Kidney capillary endothelial cell (primary cell): Measurements from ENCODE around the gene RFPL3.
A peak's percentile ranks its signal among the peaks of the same experiment; 100 is the strongest.
"Not testable (repeated sequence)": the region's sequence is repeated elsewhere in the genome, so short reads cannot be mapped to it uniquely, and the experiment has no call there.

Source experiments
- DNase-seq: peaks from one replicate; pipeline ENCODE4 v3.0.0-alpha.2; 2018; ENCODE audit warnings: low spot score

The RFPL3 gene

DNA sequence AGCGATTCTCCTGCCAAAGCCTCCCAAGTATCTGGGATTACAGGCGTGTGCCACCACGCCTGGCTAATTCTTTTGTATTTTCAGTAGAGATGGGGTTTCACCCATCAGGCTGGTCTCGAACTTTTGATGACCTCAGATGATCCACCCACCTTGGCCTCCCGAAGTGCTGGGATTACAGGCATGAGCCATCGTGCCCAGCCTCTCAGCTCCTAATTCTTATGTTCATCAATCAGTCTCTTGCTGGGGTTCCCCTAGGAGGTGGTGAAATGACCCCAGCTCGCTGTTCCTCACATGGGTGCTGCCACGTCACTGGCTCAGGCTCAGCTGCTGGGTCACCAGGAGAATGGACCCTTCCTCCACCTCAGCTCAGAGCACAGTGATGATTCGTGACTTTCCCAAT lies at the start of gene RFPL3:
Gene RFPL3 (plus strand): TSS at position 301 of the 400 bp plus-strand sequence. CDS start 205 bp downstream, outside the sequence.
- DNase-seq: not testable (repeated sequence)

DNA sequence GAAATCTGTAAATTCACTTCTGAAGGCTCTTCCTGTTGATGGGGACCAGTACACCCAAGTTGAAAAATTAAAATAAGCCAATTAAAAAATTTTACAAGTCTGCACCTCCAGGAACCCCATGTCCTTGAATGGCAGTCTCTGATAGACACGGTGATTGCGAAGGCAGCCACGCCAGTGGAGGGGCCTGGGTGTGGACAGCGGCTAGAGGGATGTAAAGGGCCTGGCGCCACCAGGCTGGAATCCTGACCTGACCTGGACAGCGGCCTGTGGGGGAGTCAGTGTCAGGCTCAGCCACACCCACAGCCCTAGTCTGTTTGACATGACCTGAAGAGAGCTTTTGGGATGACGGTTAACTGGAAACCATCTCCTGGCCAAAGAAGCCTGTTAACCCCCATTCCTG lies 49.5 kb upstream of the RFPL3 start:
- DNase-seq: no peak

DNA sequence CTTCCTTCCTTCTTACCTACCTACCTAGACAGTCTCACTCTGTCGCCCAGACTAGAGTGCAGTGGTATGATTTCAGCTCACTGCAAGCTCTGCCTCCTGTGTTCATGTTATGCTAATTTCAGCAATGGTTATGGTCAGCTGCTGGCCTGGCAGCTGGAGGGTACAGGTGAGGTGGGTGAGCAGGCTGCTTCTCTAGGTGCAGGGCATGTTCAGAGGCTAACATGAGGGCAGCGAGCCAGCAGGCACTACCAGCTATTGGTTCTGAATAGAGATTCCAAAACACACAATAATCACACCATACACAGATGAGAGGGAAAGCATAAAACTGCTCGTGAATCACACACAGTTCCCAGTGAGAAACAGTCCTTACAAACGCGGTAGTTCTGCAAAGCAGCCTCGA lies 48.7 kb upstream of the RFPL3 start:
- no peak for DNase-seq

DNA sequence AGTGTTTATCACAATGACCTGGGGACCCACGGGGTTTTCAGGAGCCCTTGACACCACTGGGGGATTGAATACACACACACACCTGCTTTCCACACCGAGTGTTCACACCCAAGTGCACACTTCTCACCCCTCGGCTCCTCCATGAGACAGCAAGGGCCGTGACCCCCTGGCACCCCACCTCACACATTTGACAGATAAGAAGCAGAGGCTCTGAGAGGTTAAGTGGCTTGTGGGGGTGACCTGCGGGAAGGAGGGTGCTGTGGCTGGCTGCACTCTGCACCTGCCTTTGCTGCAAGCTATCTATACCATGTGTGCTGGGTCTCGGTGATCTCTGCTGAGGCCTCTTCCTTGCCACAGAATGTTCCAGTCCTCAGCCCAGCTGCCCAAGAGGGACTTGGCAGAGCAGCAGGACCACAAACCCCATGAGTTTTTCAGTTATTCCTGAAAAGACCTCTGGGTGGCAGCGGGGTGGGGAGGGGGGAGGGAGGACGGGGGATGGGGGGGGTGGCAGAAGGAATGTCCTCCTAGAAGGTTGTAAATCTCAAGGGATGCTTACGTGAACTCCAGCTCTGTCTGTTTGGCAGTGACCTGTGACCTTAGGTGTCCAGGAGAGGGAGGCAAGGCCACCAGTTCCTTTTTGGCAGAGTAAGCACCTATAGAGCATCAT lies 47.9 kb upstream of the RFPL3 start:
- no peak for DNase-seq

DNA sequence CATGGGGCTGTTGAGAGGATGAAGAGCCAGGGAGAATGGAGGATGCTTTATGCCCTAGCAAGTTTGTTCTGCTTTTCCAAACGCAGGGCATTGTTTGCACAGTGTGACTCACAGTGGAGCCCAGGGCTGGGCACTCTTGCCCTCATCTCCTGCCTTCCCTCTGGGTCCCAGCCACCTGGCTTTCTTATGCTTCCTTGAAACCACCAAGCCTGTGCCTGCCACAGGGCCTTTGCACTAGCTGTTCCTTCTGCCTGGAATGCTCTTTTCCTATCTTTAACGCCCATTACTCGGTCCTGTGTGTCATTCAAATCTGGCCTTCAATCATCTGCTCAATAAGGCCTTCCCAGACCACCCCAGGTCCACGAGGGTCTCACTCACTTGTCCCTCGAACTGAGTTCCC lies 46.9 kb upstream of the RFPL3 start:
- DNase-seq: no peak

DNA sequence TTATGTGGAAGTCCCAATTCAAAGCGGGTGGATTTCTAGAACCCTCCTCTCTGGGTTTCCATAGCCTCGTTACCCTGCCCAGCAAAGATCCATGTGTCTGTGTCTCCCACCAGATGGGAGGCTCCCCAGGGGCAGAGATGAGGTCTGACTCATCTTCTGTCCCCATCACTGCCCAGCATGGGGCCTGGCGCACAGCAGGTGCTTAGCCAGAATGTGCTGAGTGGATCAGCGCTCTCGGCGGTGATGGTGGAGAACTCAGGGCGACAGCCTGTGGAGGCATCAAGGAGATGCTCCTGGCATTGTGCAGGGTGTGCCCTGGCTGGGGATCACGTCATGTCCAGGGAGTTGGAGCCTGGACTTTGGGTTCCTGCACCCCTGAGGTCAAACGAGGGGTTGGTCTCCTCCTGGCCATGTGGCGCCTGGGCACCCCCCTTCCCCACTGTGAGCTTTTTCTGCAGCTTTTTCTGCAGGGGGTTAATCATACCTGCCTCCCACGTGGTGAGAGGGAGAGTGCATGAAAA lies 46.1 kb upstream of the RFPL3 start:
- no peak for DNase-seq

DNA sequence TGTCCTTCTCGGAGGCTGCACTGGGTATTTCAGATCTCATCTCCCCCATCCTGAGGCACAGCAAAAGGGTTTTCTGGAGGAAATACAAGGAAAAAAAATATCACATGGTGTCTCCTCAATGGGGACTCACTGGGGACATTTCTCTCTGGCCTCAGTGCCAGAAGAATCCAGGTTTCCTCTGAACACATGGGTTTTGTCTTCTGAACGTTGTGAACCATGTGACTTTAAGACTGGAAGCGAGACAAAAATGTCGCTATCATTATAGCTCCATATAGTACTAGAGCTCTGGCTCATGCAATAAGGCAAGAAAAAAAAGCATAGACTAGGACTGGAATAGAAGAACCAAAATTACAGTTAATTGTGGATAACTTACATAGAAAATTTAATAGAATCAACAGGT lies 44.9 kb upstream of the RFPL3 start:
- no peak for DNase-seq

DNA sequence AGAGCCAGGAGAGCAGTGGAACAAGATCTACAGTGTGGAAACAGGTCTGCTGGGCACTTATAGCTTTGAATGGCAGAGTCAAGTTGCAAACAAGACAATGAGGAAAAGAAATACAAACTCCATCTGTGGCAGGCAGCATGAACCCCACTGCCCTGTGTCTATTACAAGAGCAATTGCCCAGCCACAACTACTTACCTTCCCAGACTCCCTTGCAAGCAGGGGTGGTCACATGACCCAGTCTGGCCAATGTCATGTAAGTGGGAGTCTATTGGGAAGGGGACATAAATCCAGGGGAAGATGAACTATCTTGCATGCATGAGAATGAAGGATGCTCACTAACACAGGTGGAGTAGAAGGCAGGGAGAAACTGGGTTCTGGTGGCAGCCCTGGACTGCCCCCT lies 44.1 kb upstream of the RFPL3 start:
- DNase-seq: no peak

DNA sequence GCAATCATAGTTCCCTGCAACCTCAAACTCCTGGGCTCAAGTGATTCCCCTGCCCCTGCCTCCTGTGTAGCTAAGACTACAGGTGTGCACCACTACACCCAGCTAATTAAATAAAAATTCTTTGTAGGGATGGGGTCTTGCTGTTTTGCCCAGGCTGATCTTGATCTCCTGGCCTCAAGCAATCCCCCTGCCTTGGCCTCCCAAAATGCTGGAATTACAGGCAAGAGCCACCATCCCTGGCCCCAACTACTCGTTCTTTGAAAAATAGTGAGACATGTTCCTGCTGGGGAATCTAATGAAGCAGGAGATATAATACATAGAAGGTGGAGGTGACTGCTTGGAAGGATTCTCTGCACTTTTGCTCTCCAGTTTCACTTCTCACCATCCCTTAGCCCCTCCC lies 40.1 kb upstream of the RFPL3 start:
- DNase-seq: no peak

DNA sequence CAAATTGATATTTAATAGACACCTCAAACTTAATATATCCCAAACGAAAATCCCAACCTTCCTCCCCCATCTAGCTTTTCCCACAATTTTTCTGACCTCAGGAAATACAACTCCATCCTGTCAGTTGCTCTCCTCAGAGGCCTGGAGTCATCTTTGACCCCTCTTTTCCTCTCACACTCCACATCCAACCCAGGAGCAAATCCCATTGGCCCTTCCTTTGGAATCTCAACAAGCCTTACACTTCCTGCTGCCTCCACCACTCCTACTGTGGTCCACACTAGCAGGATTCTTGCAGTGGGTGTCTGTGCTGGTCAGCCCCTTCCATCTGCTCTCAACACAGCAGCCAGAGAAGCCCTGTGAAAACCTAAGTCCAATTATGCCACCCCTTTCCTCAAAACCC lies 39.3 kb upstream of the RFPL3 start:
- no peak for DNase-seq

DNA sequence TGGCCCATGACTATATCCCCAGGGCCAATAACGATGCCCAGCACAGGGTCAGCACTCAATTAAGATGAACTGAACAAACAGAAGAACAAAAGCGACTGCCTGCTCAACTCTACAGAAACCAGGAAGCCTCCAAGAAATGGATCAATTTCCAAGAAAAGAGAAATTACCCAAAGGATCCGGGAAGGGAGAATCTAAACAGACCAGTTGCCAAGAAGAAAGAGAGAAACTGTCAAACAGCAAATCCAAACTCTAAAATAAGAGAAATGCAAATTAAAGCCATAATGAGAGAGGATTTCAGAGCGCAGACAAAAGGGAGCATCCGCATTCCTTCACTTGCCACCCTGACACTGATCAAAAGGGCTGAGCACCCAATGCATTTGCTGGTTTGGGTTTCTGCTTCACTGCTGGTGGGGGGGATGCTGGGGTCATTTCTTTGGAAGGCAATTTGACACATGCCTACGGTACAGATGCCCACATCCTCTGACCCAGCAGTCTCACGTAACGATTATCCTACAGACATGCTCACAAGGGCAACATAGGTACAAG lies 37.7 kb upstream of the RFPL3 start:
- DNase-seq: no peak

DNA sequence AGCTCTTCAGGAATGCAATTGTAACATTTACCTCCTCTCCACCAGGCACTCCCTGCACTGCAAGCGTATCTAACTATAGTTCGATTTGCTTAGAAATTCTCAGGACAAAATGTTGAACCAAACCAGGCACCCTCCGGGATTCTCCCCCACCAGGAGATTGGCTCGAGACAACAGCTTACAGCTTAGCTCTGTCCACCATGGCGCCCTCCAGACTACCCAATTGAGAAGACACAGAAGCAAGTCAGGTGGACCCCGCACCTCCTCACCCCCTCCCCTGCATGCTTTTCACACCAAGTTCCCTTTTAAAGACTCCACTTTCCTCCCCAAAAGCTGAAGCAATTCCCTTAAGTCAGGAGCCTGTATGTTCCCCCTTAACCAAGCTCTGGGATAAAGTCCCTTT lies 34.7 kb upstream of the RFPL3 start:
- no peak for DNase-seq

DNA sequence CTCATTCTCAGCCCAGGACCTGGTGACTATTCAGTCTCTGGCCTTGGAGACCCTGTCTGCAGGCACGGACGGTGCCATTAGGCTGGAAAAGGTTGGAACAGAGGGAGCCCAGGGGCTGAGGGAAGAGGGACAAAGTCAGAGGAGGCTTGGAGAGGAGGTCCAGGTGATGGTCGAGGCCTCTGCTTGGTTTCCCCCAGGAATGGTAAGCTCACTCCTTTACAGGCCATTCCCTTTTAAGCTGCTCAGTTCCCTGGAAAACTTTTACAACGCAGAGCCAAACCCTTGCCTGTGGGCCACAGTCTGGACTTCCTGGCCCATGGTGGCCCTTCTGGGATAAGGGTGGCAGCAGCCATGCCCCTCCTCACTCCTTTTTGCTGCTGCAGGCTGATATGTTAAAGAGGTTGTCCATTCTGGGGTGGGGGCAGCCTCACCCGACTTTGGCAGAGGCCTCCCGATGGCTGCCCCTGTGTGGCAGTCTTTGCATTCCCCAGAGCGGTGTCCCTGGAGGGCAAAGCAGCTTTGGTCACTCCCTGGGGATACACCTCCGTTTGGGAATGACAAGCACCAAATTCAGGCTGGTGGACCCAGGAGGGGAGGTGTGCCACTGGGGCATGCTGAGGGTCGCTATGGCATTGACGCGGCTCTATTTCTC lies 34.0 kb upstream of the RFPL3 start:
- no peak for DNase-seq

DNA sequence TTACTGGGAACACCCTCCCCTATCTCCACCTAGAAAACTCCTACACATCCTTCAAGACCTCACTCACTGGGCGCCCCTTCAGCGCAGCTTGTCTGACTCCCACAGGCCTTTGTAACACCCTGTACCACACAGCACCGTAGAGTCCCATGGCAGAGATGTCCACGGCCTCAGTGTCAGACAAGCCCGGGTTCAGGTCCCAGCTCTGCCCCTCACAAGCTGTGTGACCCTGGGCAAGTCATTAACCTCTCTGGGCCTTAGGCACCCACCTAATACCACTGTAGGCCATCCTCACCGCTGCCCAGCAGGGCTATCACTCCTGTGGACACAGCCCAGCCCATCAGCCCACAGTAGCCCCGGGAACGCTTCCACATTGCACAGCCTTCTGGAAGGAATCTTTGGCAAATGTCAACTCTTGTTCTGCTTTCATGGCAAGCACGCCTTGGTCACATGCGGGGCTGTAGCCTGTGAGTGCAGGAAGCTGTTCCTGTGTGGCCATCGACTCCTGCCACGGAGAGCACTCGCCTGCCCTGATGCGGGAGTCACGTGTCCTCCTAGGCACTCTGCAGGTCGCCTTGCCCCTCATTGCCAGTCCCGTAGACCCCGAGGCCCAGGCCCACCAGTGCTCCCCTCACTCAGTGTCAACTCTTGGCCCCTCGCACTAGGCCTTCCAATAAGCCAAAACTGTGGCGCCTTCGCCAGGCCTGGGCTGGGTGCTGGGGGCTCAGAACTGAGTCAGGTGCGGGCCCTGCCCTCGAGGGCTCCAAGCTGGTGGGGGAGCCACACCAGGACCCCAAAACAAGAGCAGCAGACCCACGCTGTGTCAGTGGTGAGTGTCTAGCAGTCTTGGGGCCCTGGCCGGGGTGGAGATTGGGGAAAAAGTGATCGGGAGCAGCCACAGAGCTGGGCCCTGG lies 32.9 kb upstream of the RFPL3 start:
- DNase-seq: no peak

DNA sequence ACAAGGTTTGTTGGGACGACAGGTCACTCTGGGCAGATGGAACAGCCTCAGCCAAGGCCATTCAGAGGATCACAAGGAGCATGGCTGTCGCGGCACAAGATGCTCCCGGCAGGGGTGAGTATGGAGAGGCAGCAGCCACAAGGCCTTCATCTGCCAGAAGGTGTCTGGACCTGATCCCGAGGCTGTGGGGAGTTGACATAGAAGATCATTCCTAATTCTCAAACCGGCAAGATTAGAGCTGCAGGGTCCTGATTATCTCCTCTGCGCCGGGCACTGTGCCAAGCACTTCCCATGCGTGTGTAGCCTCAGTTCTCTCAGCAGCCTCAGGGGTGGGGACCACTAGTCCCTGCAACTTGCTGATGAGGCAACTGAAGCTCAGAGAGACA lies 32.3 kb upstream of the RFPL3 start:
- DNase-seq: no peak

DNA sequence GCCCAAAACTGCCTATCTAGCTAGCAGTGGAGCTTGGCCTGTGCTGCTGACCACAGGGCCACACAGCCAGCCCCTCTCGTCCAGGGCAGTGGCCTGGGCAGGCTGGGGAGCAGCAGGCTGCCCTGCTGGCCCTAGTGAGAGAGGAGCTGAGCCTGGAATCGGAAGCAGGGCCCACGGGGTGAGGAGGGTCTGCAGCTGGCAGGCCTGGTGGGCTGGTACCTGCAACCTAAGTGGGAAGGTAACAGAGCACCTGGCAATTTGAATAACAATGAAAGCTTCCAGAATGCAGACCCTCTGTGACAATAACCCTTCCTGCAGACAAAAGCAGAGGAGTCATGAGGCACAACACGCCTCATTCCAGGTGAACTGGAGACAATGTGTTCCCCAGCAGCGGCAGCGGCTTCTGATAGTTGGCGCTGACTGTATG lies 31.8 kb upstream of the RFPL3 start:
- DNase-seq: no peak

DNA sequence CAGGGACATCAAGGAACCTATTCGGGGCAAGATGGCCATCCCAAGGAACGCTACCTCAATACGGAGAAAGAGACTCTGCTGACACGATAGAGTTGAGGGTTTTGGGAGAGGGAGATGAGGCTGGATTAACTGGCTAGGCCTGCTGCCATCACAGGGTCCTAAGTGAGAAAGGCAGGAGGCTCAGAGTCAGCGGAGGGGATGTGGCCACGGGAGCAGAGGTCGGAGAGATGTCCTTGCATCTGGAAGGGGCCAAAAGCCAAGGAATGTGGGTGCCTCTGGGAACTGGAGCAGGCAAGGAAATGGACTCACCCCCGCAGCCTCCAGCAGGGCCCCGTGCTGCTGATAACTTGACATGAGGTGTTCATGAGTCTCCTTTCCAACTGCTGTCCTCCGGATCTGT lies 31.0 kb upstream of the RFPL3 start:
- DNase-seq: no peak

DNA sequence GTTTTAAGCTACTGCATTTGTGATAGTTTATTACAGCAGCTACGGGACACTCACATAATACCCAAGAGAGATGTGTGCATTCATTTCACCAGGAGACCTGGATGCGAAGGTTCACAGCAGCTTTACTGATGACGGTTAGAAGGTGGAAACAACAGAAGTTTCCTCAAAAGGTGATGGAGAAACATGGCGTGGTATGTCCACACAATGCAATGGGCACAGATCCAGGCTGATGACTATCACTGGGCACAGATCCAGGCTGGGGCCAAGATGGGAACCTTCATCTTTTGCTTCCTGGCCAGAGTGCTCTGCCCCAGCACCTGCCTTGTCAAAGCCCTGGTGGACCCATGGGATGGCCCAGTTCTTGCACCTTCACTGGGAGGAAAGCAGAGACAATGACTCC lies 30.6 kb upstream of the RFPL3 start:
- peak; percentile 29 for DNase-seq

DNA sequence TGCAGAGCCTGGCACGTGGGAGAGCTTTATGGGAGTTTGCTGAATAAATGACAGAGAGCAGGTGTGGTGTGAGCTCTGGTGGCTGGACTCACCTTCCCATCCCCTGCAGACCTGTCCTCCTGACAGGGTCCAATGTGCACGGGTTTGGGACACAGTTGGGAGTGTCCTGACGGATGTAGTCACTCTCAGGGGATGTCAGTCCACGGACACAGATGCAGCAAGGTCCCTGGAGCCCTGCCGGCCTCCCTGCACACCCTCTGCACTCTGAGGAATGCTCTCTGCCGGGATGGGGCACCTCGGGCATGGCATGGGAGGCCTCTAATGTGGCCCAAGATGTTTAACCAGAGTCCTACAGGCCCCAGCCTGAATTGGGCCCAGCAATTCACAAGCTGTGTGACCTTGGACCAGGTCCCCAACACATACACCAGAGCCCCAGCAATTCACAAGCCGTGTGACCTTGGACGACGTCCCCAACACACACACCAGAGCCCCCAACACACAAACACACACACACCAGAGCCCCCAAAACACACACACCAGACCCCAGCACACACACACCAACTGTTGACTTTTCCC lies 30.0 kb upstream of the RFPL3 start:
- DNase-seq: no peak

DNA sequence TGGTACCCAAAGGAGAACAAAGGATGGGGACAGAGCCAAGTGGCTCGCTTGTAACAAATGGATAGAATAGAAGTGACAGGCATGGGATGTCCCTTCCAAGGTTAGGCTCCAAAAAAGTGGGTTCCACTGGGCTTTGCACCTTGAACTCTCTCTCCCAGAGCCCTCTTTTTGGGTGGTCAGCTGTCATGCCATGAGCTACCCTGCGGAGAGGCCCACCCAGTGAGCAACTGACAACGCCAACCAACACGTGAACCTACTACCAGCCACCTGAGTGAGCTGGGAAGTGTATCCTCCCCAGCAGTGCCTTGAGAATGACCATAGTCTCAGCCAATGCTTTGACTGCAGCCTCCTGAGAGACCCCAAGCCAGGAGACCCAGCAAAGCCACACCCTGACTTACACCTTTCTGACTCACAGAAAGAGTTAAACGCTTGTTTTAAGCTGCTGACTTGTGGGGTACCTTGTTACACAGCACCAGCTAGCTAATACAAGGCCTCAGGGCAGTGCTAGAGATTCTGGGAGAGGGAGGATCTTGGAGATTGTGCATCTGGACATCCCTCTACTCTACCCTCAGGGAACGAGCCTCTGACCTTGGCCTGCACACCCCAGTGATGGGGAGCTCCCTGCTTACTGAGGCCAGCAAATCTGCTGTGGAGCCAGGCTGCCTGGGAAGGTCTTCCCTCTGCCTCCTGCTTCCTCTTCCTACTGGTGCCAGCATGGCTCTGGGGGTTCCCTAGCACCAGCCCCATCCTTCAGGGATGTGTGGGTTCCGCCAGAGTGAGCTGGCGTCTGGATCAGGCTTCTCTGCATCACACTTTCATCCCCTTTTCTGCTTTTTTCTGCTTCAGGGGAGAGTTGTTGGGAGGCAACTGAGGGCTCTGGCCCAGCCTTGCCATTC lies 29.1 kb upstream of the RFPL3 start:
- no peak for DNase-seq

DNA sequence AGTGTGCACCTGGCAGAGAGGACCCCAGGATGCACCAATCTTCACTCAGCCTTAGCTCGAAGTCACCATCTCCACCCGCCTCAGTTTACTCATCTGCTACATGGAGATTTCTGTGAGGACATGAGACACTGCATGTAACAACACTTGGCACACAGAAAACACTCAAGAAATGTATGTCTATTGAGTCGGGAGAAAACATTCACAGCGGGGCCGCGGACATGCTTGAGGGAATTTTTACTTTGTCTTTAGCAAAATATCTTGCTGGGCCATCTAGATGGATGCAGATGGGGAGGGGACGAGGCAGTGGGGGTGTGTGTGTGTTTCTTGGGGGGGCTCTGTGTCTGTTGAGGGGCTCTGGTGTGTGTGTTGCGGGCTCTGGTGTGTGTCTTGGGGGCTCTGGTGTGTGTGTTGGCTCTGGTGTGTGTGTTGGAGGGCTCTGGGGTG lies 28.4 kb upstream of the RFPL3 start:
- no peak for DNase-seq
